ENCODE measurements around the gene C6orf15.

DNA sequence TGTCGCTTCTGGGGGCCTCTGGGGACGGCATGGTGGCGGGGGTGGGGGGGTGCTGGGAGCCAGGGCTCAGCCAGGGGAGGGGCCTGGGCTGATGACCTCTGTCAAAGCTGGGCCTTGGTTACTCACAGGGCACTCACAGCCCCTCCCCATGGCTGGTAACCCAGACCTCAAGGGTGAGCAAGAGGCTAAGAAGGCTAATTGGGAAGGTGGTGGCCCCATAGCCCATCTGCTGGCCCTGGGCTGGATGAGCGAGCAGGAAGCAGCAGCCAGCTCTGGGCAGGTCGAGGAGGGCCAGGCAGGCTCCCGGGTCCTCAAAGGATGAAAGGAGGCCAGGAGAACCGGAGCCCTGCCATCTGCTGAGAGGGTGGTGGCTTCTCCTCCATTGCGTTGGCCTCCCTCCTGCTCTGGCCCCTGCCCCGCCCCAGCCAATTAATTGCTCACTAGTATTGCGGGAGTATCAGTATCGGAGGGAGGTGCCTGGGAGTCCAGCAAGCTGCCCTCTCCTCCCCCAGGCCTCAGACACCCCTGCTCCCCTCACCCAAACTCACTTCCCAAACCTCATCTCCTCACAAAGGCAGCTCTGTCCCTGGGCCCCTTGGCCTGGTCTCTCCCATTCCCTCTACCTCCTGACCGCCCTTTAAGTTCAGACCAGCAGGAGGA is 8.9 kb upstream of the C6orf15 start:
- TF ChIP-seq, protein P1, sequence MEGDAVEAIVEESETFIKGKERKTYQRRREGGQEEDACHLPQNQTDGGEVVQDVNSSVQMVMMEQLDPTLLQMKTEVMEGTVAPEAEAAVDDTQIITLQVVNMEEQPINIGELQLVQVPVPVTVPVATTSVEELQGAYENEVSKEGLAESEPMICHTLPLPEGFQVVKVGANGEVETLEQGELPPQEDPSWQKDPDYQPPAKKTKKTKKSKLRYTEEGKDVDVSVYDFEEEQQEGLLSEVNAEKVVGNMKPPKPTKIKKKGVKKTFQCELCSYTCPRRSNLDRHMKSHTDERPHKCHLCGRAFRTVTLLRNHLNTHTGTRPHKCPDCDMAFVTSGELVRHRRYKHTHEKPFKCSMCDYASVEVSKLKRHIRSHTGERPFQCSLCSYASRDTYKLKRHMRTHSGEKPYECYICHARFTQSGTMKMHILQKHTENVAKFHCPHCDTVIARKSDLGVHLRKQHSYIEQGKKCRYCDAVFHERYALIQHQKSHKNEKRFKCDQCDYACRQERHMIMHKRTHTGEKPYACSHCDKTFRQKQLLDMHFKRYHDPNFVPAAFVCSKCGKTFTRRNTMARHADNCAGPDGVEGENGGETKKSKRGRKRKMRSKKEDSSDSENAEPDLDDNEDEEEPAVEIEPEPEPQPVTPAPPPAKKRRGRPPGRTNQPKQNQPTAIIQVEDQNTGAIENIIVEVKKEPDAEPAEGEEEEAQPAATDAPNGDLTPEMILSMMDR (IDR thresholded peaks at IDR 0.05) = no peak
- no peak for TF ChIP-seq POLR2A (IDR thresholded peaks at IDR 0.05)

Measured in esophagus squamous epithelium (tissue), 4 donors.